ENCODE results near the gene ANKRD55. TPM values are rescaled to one million over a fixed set of nuclear protein-coding genes. Genes with fewer than 3 reads are reported as not detected.
"Not testable (repeated sequence)": the region's sequence is repeated elsewhere in the genome, so short reads cannot be mapped to it uniquely, and the experiment has no call there.

The ANKRD55 gene
- total RNA-seq, 1 donor, result under 0.01 TPM

- H3K4me3 ChIP-seq (ENCODE audit: low read depth, low read length), result no peak overlapping the region
- no peak for TF ChIP-seq CTCF (IDR thresholded peaks at IDR 0.05; ENCODE audit: insufficient read depth, low read depth, low read length)
- peak; percentile 45 for DNase-seq (ENCODE audit: low read depth)
Observed at GRCh38 chr5:56154732-56155484, 78.2 kb downstream of the ANKRD55 start.

GRCh38 chr5:56152437-56152836 is 80.7 kb downstream of the ANKRD55 start:
- TF ChIP-seq CTCF (IDR thresholded peaks at IDR 0.05; ENCODE audit: insufficient read depth, low read depth, low read length), result no peak
- DNase-seq (ENCODE audit: low read depth), result no peak
- H3K4me3 ChIP-seq (ENCODE audit: low read depth, low read length), result no peak overlapping the region

GRCh38 chr5:56150756-56151155 is 82.4 kb downstream of the ANKRD55 start:
- not testable (repeated sequence) for DNase-seq (ENCODE audit: low read depth); H3K4me3 ChIP-seq (ENCODE audit: low read depth, low read length)

GRCh38 chr5:56148453-56148971 is 84.6 kb downstream of the ANKRD55 start:
- DNase-seq (ENCODE audit: low read depth), result no peak
- no peak for TF ChIP-seq CTCF (IDR thresholded peaks at IDR 0.05; ENCODE audit: insufficient read depth, low read depth, low read length)
- H3K4me3 ChIP-seq (ENCODE audit: low read depth, low read length), result no peak overlapping the region

- DNase-seq (ENCODE audit: low read depth), result no peak
- H3K4me3 ChIP-seq (ENCODE audit: low read depth, low read length), result no peak overlapping the region
- no peak for TF ChIP-seq CTCF (IDR thresholded peaks at IDR 0.05; ENCODE audit: insufficient read depth, low read depth, low read length)
Observed at GRCh38 chr5:56147659-56148230, 85.4 kb downstream of the ANKRD55 start.

- TF ChIP-seq CTCF (IDR thresholded peaks at IDR 0.05; ENCODE audit: insufficient read depth, low read depth, low read length), result no peak
- no peak for DNase-seq (ENCODE audit: low read depth)
- H3K4me3 ChIP-seq (ENCODE audit: low read depth, low read length), result no peak overlapping the region
Observed at GRCh38 chr5:56147106-56147505, 86.0 kb downstream of the ANKRD55 start.

GRCh38 chr5:56146674-56147073 is 86.5 kb downstream of the ANKRD55 start:
- TF ChIP-seq CTCF (IDR thresholded peaks at IDR 0.05; ENCODE audit: insufficient read depth, low read depth, low read length), result no peak
- H3K4me3 ChIP-seq (ENCODE audit: low read depth, low read length), result no peak overlapping the region
- DNase-seq (ENCODE audit: low read depth), result no peak

All from fibroblast of villous mesenchyme (primary cell).